T47D (cell line): Measurements from ENCODE around the gene ZKSCAN1.
"Not testable (repeated sequence)": the region's sequence is repeated elsewhere in the genome, so short reads cannot be mapped to it uniquely, and the experiment has no call there.

Experiments used
- DNase-seq, 2 experiments: peaks; one replicate each; pipeline versions ENCODE4 v3.0.0 to v3.0.0-alpha.2; 2011 to 2012; ENCODE audit warnings: low read depth in 1 of 2, low spot score in 1 of 2
- JUND ChIP-seq: IDR thresholded peaks from 2 replicates; pipeline ENCODE4 v1.6.1; 2012; ENCODE audit warnings: low read depth
- in situ Hi-C: cut with HindIII; loops from 2 replicates; pipeline ENCODE4 v1.10.0; 2016; ENCODE audit warnings: low sequenced_read_pairs, low pct_unique_long_range_greater_than_20kb

The ZKSCAN1 gene

GRCh38 chr7:100011516-100011915 lies 3.9 kb upstream of the ZKSCAN1 start:
- TF ChIP-seq JUND = no peak
- in situ Hi-C loops = no loop called here
- no peak for DNase-seq

GRCh38 chr7:100012385-100013327 lies 2.7 kb upstream of the ZKSCAN1 start:
- in situ Hi-C loops = not testable (repeated sequence)
- peak in 1 of 2 experiments; percentile 26 for DNase-seq

- in situ Hi-C loops = no loop called here
- TF ChIP-seq JUND = no peak
- DNase-seq = no peak
Measured at GRCh38 chr7:100013328-100013676, 2.1 kb upstream of the ZKSCAN1 start.

GRCh38 chr7:100016215-100016901 lies 962 bp downstream of the ZKSCAN1 start:
- no peak for DNase-seq
- no peak for TF ChIP-seq JUND
- in situ Hi-C loops = no loop called here

- no peak for TF ChIP-seq JUND
- in situ Hi-C loops = no loop called here
- DNase-seq = no peak
Measured at GRCh38 chr7:100017300-100017699, 1.9 kb downstream of the ZKSCAN1 start.

GRCh38 chr7:100017875-100018274 lies 2.5 kb downstream of the ZKSCAN1 start:
- in situ Hi-C loops = no loop called here
- TF ChIP-seq JUND = no peak
- DNase-seq = no peak

- TF ChIP-seq JUND = no peak
- in situ Hi-C loops = no loop called here
- DNase-seq = no peak
Measured at GRCh38 chr7:100019908-100020307, 4.5 kb downstream of the ZKSCAN1 start.

GRCh38 chr7:100021297-100021696 lies 5.9 kb downstream of the ZKSCAN1 start:
- no peak for DNase-seq
- in situ Hi-C loops = no loop called here
- TF ChIP-seq JUND = no peak

GRCh38 chr7:100022621-100023020 lies 7.2 kb downstream of the ZKSCAN1 start:
- in situ Hi-C loops = no loop called here
- DNase-seq = peak; percentile 33 to 90
- TF ChIP-seq JUND = no peak

GRCh38 chr7:100023526-100023925 lies 8.1 kb downstream of the ZKSCAN1 start:
- TF ChIP-seq JUND = no peak
- DNase-seq = no peak

GRCh38 chr7:100024020-100024619 lies 8.7 kb downstream of the ZKSCAN1 start:
- no peak for DNase-seq
- in situ Hi-C loops = no loop called here
- TF ChIP-seq JUND = no peak

More at GRCh38 chr7:100023526-100023925, 8.1 kb downstream of the ZKSCAN1 start:
- in situ Hi-C loops = no loop called here

- no peak for DNase-seq
- in situ Hi-C loops = no loop called here
- no peak for TF ChIP-seq JUND
Measured at GRCh38 chr7:100027197-100027596, 11.8 kb downstream of the ZKSCAN1 start.

GRCh38 chr7:100029596-100029995 lies 14.2 kb downstream of the ZKSCAN1 start:
- in situ Hi-C loops = no loop called here
- DNase-seq = no peak
- TF ChIP-seq JUND = no peak
